AG08395 (cell line): ENCODE measurements around the gene CHMP5.

Experiments
- DNase-seq: peaks from one replicate; pipeline ENCODE4 v3.0.0; 2012; ENCODE audit warnings: mixed read lengths, low spot score

The CHMP5 gene

DNA sequence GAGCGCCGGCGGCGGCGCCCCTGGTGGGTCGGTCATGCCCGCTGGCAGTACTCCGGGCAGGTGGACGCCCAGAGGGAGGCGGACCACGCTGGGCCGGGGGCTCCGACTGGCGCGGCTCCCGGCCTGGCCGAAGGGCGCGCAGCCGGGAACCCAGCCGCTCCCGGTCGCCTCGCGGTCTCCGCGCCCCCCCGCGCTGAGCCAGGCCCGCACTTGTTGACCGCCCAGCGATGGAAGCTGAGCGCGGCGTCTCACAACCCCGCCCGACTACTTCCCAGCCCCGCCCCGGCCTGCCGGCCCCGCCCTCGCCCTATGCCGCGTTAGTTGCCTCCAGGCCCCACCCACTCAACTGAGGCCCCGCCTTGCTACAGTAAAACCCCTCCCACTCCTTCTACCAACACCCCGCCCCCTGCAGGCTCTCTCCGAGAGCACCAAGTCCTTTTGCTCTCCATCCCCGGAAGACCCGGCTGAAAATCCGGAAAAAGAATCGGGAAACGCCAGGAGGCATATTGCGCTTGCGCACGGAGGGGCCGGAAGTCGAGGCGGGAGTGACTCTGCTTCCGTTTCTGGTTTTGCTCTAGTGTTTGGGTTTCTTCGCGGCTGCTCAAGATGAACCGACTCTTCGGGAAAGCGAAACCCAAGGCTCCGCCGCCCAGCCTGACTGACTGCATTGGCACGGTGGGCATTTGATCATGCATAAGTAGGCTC lies at the start of gene CHMP5, which contains the start of gene BAG1:
TSS of gene CHMP5 (plus strand) at position 577 of the 705 bp plus-strand sequence. CDS start at position 607, 30 bp downstream.
TSS of gene BAG1 (minus strand) at position 236 of the 705 bp plus-strand sequence.
- DNase-seq, result peak; percentile 99

DNA sequence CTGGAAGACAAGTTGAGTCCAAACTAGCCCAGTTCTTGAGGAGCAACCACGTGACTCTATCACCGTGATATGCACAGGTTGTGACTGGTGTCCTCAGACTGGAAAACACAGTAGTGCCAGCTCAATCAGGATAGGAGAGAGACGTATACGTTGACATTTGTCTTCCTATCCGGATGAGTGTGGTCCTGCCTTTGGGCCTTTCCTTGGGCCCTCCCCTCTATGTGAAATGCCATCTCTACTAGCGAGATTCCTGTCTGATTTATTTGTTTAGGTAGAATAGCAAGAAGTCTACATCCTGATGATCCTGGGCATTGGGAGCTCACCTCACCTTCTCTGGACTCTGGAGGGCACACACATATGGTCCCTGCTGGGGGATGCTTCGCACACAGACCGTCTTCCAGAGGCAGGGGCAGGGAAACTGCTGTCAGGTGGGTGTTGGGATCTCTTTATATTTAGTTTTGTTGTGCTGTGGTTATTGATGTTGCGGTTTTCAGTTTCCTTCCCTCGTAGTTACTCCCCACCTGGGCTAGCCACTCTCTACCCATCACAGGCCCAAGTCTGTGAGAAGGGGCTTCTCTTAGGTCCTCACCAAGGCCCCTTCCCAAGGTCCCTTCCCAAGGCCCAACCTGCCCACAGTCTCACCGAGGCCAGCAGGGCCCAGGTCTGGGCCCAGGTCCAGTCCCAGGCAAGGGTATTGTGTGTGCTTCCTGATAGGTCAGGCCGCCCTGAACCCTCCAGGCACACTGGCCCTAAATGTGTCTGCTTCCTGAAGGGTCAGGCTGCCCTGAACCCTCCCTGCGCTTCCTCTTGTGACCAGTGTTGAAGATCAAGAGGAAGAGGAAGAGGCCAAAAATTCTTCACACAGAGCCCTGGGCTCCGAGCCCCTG lies 43.9 kb upstream of the CHMP5 start:
- no peak for DNase-seq

DNA sequence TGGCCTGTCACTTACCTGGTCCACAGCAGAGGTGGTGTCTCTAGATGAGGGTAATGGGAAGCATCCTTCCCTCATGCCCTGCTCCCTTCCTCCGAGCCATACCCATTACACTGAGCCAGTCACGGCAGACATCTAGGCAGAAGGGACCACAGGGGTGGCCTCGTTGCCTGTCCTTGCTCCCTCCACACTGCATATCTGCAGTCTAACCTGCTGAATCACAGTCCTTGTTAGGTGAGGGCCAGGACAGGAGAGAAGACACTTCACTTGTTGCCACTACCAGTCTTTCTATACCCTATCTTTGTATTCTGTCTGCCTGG lies 43.3 kb upstream of the CHMP5 start:
- DNase-seq, result no peak

DNA sequence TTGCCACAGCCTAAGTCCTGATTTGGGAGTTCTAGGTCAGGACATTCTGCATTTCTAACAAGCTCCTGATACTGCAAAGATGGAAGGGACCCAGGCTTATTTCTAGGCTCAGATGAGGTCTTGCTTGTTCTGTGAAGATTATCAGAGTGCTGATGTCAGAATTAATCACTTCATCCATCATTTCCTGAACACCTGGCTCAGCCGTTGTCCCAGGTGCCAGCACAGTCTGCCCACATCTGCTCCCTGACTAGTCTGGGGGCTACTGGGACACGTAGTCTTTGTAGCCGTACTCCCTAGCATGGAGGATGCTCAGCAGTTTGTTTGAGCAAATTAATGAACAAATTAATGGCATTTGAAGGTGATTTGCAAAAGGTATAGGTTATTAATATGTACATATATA lies 42.8 kb upstream of the CHMP5 start:
- no peak for DNase-seq

DNA sequence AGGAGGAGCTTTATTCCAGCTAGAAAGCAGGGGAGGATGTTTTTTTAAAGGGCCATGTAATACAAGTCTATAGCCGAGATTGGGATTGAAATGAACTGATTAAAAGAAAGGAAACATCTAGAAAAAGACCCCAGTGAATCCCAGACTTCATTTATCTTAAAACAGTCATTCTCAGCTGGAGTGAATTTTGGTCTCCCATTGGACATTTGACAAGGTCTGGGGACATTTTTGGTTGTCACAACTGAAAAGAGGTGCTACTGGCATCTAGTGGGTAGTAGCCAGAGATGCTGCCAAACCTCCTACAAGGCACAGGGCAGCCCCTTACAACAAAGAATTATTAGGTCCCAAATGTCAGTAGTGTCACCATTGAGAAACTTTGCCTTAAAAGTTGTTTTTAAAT lies 41.2 kb upstream of the CHMP5 start:
- no peak for DNase-seq

DNA sequence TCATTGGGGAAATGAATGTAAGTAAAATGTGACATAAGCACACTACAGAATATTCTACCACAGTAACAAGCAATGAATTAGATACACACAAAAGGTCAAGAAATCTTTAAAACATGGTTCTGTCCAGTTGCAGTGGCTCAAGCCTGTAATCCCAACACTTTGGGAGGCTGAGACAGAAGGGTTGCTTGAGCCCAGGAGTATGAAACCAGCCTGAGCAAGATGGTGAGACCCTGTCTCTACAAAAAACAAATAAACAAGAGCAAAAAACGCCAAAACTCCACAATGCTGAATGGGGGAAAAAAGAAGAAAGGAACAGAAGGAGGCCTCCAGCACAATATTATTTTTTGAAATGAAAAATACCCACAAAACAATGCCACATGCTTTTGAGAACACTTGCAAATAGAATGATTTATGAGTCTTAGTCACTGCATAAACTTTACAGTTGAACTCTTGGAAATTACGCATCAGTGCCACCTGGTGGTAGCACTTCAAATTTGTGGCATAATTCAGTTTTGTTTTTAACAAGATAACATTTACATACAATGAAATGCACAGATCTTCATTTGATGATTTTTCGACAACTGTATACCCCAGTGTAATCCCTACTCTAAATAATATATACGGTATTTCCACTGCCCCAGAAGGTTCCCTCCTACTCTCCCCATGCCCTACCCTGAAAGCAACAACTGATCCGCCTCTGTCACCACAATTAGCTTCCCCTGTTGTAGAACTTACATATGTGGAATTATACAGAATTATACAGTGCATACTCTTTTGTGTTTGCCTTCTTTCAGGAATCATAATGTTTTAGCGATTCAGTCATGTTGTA lies 39.3 kb upstream of the CHMP5 start:
- peak; percentile 72 for DNase-seq

DNA sequence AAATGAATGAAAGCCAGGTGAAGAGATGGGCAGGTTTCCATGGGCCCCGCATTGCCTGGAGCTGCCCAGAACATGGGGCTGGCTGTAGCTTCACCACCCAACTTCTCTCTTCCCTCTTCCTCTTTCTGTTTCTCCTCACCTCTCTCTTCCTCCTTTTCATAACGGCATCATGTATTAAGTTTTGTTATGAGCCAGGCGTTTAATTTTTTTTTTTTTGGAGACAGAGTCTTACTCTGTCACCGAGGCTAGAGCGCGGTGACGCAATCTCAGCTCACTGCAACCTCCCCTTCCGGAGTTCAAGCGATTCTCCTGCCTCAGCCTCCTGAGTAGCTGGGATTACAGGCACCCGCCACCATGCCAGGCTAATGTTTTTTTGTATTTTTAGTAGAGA lies 37.8 kb upstream of the CHMP5 start:
- no peak for DNase-seq

DNA sequence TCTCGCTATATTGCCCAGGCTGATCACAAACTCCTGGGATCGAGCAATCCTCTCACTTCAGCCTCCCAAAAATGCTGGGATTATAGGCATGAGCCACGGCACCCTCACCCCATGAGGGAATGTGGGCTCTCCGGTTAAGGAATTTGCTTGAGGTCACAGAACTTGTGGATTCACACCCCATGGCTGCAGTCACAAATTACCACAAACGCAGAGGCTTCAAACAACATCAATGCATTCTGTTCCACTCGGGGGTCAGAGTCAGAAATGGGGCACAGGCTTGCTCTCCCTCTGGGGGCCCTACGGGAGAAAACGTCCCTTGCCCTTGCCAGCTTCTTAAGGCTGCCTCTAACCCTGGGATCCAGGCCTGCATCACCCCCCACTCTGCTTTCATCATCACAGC lies 37.1 kb upstream of the CHMP5 start:
- no peak for DNase-seq

DNA sequence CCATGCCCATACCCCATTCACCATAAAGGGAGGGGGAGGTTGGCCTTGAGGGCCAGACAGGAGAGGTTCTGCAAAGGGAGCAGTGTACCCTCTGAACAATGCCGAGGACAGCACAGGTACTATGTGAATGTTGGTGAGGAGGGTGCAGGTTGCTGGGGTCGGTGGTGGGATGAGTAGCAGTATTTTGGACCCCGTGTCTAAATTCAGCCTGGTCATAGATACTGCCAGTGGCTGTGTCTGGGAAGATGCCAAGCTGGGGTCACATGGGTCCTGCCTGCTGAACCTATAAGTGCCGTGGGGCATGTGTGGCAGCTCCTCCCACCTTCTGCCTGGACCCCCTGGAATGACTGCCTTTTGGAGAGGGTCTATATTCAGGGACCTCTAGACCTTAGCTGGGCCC lies 36.2 kb upstream of the CHMP5 start:
- no peak for DNase-seq

DNA sequence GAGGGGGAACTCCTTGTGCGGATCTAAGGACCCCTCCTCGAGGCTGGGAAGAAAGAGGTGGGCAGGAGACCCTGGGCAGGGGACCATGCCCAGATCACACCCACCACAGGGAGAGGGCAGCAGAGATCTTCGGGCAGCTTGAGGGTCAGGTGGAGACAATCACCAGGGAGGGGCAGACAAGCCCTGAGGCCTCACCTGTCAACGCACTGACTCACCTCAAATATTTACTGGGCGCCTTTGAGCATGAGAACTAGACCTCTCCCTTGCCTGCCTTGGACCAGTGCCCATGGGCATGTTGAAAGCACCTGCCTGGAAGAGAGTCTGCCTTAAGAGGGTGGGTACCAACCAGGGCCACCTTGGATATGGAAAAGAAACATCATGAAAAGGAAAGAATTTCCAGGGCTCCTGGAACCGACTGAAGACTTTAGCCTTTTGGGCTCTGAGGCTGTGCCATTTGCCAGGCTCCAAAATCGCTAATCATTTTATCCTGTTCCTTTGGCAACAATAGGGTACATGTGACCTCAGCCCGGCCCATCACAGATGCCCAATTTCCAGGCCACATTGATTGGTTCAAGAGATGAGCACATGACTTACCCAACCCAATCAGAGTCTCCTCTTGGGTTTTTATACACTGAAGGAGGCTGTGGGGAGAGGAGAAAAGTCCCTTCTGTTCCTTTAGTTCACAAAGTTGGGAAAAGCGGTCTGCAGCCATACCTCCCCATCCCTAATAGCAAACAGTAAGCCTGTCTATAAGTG lies 35.3 kb upstream of the CHMP5 start:
- DNase-seq, result no peak

DNA sequence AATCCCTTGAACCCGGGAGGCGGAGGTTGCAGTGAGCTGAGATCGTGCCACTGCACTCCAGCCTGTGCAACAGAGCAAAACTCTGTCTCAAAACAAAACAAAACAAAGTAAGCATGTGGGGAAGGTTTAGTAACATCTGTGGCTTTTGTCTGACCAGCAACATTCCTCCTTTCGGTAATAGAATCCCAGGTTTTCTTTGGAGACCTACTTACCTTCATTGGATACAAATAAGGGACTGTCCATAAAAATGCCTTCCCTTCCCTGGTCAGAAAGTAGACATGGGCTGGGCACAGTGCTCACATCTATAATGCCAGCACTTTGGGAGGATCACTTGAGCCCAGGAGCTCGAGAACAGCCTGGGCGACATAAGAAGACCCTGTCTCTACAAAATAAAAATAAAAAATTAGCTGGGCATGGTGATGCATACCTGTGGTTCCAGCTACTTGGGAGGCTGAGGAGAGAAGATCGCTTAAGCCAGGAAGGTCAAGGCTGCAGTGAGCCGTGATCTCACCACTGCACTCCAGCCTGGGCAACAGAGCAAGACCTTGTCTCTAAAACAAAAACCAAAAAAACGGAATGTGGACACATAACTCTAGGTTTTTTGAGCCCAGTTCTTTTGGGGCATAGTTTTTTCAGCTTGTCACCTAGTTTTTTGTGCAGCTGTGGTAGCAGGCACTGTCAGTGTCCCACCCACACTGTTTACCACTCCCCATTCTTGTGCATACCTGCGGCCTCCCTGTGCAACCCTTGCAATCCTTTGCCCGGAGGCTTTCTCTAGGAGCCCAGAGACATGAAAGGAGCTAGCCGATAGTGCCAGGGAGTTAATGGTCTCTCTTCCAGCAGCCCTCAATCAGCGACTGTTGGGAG lies 33.9 kb upstream of the CHMP5 start:
- DNase-seq, result no peak

DNA sequence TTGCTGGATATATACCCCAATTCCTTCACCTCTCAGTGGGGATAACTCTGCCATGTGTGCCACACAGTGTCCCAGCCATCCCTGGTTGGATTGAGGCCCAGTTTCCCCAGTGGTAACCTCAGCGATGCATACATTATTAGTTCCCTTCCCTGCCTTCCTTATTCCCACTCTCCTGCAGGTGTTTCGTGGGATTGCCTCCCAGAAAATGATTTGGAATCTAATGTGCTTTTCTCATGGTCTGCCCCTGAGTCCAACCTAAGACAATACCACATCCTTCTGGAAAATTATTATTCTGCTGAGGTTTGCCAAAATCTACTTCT lies 33.3 kb upstream of the CHMP5 start:
- DNase-seq, result no peak

DNA sequence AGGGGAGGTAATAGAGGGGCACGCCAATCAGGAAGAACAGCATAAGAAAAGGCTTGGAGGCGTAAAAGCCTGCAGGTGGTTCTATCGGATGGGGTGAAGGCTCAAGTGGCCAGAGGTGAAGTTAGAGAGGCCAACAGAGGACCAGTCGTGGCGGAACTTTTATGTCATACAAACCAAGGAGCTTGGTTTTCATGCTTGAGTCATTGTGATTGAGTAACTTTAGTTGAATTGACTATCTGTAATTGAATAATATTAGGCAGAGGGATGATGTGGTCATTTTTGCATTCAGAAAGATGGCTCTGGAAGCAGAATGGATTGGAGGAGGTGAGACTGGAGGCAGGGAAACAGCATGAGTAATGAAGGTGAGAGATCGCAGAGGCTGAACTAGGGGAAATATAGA lies 32.0 kb upstream of the CHMP5 start:
- DNase-seq, result no peak

DNA sequence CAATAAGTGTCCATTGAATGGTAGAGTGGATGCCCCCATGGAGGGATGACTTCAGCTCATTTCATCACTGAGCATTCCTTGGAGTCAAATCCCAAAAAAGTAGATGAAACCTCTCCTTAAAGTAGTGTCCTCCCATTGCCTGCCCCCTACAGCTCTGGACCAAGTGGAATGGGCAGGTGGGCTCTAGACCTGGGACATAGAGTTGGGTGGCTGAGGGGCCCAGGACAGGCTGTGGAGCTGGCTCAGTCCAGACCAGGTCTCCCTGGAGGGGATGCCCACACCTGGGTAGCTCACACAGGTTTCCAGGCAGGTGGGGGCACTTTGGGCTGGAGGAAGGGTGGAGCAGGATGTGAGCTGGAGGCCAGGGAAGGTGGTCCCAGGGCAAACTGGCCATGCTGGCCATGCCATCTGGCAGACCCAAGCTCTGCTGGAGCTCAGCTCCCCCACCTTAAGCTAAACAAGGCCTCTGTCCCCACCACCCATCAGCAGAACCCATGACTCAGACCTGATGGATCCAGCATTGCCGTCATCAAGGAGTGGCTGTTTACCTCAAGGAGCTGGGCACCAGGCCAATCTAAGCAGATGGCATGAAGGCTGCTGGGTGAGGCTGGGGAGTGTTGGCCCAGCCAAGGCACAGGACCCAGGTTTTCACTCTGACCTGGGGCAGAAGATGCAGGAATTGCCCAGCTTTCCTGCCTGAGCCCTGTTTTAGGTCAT lies 31.1 kb upstream of the CHMP5 start:
- peak; percentile 71 for DNase-seq

DNA sequence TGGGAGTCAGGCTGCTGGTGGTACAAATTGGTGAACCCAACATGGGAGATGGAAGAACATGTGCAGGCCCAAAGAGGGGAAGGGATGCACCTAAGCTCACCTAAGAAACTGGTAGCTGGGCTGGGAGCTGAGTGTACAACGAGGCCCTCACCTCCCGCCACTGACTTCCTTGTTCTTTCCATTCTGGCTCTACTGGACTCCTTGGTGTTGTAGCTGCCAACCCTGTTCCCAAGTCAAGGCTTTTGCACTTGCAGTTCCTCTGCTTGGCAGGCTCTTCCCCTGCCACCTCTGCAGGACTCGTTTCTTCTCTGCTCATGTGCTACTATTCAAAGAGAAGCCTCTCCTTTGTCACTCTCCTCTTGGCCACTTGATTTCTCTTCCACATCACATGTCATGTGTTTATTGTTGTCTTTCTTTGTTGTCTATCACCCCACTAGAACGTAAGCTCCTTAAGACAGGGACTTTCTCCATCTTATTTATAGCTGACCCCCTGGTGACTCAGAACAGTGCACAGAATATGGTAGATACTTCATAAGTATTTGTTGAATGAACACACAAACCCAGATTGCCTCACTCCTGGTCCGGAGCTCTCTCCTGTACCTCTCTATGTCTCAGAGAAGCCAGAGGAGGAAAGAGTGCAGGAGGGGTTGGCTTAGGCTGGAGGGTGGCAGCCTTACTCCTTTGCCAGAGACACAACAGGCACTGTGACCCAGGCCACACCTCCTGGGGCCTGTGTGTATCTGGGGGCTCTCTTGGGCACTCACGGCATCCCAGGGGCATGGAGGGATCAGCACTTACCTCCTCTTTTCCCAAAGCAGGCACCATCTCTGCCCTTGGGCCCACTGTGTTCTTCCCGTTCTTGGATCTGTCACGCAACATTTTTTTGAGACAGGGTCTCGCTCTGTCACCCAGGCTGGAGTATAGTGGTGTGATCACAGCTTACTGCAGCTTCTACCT lies 30.1 kb upstream of the CHMP5 start:
- DNase-seq, result no peak

DNA sequence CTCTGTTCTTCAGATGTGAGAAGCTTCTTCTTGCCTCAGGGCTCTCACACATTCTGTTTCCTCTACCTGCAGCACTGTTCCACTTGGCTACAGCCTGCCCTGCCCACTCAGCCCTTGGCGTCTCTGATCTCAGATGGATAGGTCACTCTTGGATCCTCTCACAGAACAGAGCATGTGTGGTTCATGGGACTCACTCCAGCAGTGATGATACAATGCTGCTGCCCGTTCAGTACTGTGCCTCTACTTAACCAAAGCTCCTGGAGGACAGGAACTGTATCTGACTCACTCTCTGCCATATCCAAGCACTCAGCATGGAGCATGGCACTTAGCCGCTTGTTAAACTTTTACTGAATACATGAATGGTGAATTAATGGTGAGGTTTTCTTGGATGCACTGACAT lies 28.3 kb upstream of the CHMP5 start:
- DNase-seq, result no peak

DNA sequence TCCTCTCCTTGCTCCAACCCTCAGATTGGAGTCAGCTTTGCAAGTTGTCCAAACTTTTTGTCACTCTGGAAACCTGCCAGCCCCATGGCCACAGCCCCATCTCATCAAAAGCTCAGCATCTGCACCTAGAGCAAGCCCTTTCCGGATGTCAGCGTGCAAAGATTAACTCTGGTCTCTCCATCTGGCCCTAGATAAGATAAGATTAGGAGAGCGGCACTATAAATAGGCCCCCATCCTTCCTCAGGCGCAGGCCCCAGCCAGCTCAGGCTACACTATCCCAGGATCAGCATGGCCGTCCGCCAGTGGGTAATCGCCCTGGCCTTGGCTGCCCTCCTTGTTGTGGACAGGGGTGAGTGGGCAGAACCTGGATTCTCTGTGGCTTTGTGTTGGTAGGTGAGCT lies 24.9 kb upstream of the CHMP5 start, which contains the start of gene SPINK4:
TSS of gene SPINK4 (plus strand) at position 247 of the 400 bp plus-strand sequence. CDS start at position 289, 42 bp downstream.
- DNase-seq, result no peak

DNA sequence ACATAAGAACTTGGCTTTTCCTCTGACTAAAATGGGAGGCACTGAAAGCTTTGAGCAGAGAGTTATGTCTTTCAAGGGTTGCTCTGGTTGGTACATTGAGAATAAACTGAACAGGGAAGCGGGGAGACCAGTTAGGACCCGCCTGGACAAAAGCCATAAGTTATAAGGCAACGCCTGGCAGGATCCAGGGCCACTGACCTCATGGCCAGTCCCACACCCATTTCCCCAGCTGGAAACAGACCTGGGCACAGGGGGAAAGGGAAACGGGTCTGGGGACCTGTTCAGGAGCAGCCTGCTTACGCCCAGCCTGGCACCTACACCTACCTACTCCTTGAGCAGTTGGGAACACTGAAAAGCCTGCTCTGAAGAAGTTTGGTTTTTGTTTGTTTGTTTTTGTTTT lies 23.6 kb upstream of the CHMP5 start:
- DNase-seq, result no peak

DNA sequence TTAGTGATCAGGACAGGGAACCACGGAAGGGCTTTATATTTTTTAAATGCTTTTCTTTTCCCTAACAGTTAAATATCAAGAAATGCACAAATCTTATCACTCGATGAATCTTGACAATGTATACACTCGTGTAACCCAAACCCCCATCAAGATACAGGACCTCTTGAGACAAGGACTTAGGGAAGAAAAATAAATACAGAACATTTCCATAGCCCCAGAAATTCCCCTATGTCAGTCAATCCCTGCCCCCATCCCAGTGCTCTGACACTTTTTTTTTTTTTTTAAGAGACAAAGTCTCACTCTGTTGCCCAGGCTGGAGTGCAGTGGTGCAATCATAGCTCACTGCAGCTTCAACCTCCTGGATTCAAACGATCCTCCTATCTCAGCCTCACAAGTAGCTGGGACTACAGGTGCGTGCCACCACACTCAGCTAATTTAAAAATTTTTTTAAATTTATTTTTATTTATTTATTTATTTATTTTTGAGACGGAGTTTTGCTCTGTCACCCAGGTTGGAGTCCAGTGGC lies 22.2 kb upstream of the CHMP5 start:
- DNase-seq, result no peak
